Measurements from ENCODE around the gene LRP3.

LRP3 gene

DNA sequence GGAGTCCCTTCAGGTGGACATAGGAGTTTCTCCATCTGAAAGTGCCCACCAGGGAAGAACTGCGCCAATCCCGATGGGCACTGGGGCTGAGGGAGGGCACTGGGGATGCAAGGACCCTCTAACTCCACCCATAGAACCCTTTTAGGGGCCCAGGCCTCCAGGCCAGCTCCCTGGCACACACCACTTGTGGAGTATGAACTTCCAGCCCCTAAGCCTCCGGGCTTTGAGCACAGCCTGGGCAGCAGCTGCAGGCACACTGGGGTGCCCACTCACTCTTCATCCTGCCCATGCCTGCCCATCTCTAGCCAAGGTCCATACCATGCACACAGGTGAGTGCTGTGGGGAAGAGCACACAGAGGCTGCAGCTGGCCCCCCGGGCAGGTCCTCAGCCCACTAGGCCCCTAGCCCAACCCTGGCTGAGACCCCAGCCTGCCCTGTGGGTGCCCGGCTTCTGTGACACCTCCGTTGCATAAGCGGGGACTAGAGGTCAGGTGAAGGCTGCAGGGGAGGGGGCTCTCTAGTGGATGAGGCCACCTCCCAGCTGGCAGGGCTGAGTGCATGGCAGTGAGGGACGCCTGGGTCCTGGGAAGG lies 46.1 kb downstream of the LRP3 start:
- DNase-seq, result no peak

- no peak for DNase-seq
These were observed 47.0 kb downstream of the LRP3 start for GRCh38 chr19:33241091-33241529.

GRCh38 chr19:33241530-33242101 lies 47.5 kb downstream of the LRP3 start:
- no peak for DNase-seq

DNA sequence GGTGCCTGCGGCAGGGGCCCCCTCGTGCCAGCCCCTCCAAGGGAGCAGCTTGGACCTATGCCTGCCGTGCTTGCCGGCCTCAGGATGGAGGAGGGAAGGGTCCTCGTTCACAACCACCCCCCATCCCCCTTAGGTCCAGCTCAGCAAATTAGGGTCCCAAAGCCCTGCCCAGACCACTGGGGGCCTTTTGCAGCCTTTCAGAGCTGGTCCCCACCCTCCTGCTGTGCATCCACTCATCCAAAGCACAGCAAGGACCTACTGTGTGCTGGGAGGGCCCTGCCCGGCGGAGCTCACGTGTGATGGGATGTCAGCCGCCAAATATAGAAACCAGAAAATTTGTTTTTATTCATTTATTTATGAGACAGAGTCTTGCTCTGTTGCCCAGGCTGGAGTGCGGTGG lies 48.0 kb downstream of the LRP3 start:
- no peak for DNase-seq

DNA sequence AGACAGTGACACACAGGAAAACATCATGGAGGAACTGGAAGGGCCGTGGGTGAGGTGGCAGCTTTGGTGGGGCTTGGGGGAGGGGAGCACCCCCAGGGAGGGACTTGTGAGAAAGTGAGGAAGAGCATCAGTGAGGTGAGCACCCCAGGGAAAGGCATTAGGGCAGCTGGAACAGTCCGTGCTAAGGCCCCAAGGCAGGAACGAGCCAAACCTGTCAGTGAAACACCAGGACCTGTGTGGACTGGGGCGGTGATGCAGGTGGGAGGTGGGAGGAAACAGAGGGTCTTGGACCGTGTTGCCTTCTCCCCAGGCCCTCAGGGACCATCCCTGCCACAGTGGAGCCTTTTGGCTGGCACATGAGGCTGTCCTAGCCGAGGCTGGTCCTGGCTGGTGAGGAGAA lies 48.8 kb downstream of the LRP3 start:
- DNase-seq, result no peak

DNA sequence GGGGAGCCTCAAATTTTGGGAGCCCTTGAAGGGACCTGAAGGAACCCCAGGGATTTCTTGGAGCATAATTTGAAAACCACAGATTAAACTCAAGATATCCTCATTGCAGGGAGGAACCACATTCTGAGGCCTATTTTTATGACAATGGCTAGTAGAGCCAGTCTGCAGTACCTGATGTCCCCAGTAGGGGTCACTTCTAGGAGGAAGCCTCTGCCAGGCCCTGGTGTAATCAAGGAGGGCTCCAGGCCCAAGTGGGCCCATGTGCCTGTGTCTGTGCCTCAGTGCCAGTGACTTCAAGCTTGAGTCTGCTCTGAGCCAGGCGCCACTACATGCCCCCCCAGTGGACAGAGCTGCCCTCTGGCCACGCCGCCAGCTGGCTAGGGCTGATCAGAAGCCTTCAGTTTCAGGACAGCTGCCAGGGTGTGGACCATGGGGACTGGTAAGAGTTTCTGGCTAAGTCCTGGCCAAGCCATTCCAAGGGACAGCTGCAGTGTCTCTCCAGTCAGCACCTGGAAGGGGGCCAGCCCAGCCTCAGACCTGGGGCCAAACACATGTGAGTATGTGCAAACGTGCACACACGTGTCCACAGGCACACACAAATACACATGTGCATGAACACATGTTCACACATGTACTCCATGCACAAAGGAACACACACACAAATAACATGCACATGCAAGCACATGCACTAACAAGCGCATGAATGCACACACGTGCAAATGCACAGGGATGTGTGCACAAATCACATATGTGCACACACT lies 52.0 kb downstream of the LRP3 start:
- no peak for DNase-seq

DNA sequence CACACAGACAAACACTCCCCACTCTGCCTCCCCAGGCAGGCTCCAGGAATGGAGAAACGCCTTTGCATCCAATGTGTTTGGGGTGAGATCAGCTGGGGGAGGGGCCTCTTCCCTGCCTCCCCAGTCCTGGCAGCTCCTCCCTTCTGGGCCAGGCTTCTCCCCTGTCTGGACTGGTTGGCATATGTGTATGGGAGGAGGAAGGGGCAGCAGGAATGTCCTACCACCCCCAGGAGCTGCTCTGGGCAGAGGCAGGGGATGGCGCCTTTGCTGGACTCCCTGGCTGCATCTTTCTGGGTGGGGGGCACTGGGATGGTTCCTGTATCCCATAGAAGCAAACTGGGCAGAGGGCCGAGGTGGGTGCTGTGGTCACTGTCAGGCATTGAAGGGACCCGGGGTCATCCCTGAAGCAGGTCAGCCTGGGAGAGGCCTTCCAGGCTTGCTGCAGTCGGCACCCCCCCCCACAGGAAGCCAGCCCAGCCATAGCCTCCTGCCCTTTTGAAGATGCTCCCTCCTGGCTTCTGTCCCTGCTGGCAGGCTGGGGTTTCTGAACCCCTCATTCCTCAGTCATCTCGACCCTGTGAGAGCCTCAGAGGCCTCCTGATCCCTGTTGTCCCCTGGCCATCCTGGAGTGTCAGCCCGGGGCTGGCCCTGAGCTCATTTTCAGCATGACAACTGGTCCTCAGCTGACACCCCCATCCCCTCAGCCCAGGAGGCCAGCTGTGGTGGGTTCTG lies 52.7 kb downstream of the LRP3 start:
- DNase-seq, result no peak

DNA sequence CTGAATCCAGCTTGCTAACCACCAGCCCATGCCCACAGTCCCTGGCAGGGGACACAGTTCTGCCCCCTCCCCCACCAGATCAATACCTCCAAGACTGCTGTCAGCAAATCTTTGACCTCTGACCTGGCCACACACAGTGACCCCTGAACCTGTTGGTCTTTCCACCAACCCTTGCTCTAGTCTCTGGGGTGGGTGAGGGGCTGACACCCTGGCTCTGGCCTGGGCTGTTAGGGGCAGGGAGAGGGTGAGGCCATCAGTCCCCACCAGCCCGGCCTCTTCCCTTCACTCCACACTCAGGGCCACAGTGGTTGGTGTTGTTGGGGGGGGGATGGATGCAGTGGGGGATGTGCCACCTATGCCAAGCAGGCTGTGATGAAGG lies 53.3 kb downstream of the LRP3 start:
- DNase-seq, result no peak

DNA sequence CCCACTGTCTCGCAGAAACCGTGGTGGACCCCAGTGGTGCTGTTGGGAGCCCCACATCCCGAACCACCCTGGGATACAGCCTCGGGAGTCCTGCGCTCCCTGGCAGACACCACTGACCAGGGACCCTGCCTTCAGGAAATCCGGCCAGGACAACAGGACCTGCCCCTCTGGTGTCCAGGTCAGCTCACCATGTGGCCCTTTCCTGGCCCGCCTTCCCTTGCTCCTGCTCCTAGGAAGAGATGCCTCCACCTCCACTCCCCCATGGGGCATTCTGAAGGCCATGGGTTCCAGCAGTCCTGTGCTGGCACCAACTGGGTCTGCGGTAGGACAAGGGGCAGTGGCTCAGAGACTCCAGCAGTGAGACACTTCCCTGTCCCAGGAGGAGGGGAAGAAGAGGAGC lies 54.0 kb downstream of the LRP3 start:
- DNase-seq, result no peak

- DNase-seq, result no peak
These were observed 54.4 kb downstream of the LRP3 start for GRCh38 chr19:33248553-33248953.

GRCh38 chr19:33248954-33249613 lies 55.0 kb downstream of the LRP3 start:
- DNase-seq, result no peak

DNA sequence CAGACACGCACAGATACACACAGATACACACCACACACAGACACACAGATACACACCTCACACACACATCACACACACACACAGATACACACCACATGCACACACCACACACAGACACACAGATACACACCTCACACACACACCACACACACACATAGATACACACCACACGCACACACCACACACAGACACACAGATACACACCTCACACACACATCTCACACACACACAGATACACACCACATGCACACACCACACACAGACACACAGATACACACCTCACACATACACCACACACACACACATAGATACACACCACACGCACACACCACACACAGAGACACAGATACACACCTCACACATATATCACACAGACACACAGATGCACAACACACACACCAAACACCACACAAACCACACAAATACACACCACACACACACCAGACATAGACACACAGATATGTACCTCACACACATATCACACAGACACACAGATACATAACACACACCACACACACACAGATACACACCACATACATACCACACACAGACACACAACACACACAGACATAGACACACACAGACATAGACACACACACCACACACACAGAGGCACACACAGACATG lies 55.7 kb downstream of the LRP3 start:
- DNase-seq, result no peak

- no peak for DNase-seq
These were observed 56.4 kb downstream of the LRP3 start for GRCh38 chr19:33250500-33250899.

GRCh38 chr19:33251076-33251475 lies 56.9 kb downstream of the LRP3 start:
- DNase-seq, result no peak

- no peak for DNase-seq
These were observed 57.5 kb downstream of the LRP3 start for GRCh38 chr19:33251526-33252090.

DNA sequence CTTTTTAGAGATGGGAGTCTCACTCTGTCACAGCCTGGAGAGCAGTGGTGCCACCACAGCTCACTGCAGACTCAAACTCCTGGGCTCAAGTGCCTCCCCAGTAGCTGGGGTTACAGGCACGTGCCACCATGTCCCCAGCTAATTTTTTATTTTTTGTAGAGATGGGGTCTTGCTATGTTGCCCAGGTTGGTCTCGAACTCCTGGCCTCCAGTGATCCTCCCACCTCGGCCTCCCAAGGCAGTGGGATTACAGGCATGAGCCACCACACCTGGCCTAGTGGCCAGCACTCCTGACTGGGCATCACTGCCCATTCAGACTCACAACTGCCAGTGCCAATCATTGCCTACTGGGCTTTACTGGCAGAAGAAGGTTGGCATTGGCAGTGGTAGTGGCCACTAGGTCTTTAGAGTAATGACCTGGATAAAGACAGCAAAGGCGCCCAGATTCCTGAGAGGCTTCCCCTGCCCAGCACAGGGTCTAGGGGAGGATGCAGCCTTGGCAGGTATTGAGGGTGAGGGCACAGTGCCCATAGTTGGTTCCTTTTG lies 58.4 kb downstream of the LRP3 start:
- DNase-seq, result no peak

- no peak for DNase-seq
These were observed 58.8 kb downstream of the LRP3 start for GRCh38 chr19:33252971-33253370.

DNA sequence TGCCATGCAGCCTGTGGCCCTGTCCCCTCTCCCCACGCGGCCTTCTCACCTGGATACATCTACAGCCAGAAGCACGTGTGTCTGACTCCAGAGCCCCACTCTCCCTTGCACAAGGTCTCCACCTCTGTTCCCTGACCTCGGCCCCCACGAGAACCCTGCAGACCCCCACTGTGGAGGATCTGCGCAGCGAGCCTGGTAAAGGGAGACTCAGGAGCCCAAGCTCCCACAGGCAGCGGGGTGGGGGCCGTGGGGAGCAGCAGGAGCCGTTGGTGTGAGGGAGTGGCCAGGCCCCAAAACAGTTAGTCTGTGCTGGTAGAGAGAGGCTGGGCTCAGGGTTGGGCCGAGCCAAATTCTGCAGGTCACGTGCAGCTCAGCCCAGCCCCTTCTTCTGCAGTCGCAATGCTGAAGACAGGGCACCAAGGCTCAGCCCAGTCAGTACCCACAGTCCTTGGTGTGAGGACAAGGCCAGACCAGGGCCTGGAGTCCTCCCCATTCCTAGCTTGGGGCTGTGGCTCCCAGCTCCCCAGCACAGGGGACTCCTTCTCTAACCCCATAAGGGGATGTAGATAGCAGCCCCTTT lies 60.2 kb downstream of the LRP3 start:
- no peak for DNase-seq

DNA sequence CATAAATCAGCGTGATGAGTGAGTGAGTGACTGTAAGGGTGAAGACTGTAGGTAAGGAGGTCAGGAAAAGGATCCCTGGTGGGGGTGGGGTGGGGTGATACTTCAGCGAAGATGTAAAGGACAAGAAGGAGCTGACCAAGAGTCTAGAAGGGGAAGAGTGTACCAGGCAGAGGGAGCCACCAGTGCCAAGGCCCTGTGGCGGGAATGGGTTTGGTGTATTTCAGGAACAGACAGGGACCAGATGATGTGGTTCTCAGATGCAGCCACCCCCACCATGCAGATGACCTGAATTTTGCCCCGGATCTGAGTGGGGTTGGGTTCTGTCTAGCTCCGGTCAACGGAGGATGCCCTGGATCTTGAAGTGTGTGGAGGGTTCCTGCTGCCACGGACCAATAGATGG lies 61.7 kb downstream of the LRP3 start:
- no peak for DNase-seq

- no peak for DNase-seq
These were observed 62.1 kb downstream of the LRP3 start for GRCh38 chr19:33256261-33256660.

DNA sequence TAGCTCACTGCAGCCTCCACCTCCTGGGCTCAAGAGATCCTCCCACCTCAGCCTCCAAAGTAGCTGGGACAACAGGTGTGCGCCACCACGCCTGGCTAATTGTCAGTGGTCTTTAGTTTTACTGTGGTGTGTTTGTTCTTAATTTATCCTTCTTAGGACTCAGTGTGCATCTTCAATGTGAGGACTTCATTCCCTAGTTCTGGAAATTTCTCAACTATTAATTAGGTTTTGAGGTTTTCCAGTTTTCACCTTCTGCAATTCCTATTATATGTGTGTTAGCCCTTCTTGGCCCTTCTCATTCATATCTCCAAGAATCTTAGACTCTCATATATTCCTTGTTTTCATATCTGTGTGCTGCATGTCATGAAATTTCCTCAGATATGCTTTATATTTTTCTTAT lies 63.7 kb downstream of the LRP3 start:
- DNase-seq, result no peak

Data from midbrain (tissue), 1 donor.